PC-3 (cell line): ENCODE results near the gene DPH7. TPM values are rescaled to one million over a fixed set of nuclear protein-coding genes. Genes with fewer than 3 reads are reported as not detected.

ENCODE experiments used
- ATAC-seq: fragments of 200-7000 bp; cut with Tn5 transposase; 2 replicates; pipeline ENCODE4 v1.9.1; 2020; ENCODE audit warnings: mild to moderate bottlenecking, moderate library complexity
- BruUV-seq: library from RNA; stranded (reverse); fragments of 400-500 nt; replicated peaks from 2 replicates; lab custom pipeline; 2021; lab: Mats Ljungman, UMichigan
- CTCF ChIA-PET: fragments of 300-600 bp; sonication (Branson Sonifier 250); formaldehyde crosslinking; loops from one replicate; lab custom pipeline; 2022; ENCODE audit warnings: antibody characterized with exemption; lab: Charles Lee
- POLR2A ChIA-PET: fragments of 300-600 bp; sonication (Branson Sonifier 250); formaldehyde crosslinking; loops from one replicate; lab custom pipeline; 2022; ENCODE audit warnings: antibody characterized with exemption; ENCODE audit not compliant: unreplicated experiment; lab: Charles Lee
- DNase-seq: peaks from one replicate; pipeline ENCODE4 v3.0.0-alpha.2; 2015
- H2AFZ ChIP-seq: fragments of 300-600 bp; sonication (generic); 2 replicates; pipeline ENCODE4 v1.6.0; 2016; ENCODE audit warnings: antibody characterized with exemption, low read length
- H3F3A ChIP-seq: fragments of 300-600 bp; sonication (generic); one replicate; pipeline ENCODE4 v1.6.0; 2017; ENCODE audit warnings: antibody characterized with exemption, low read length, control low read depth, mild to moderate bottlenecking; ENCODE audit not compliant: unreplicated experiment
- H3K27ac ChIP-seq: fragments of 300-600 bp; sonication (generic); 2 replicates; pipeline ENCODE4 v1.5.1; 2016; ENCODE audit warnings: mild to moderate bottlenecking, low read length
- H3K27me3 ChIP-seq: fragments of 300-600 bp; sonication (generic); 2 replicates; pipeline ENCODE4 v1.6.1; 2016; ENCODE audit warnings: low read length, mixed read lengths
- H3K36me3 ChIP-seq: fragments of 300-600 bp; sonication (generic); 2 replicates; pipeline ENCODE4 v1.6.1; 2016; ENCODE audit warnings: low read depth, mixed run types, low read length, mixed read lengths
- H3K4me1 ChIP-seq: fragments of 300-600 bp; sonication (generic); 2 replicates; pipeline ENCODE4 v1.5.1; 2016; ENCODE audit warnings: low read length; ENCODE audit not compliant: insufficient read depth
- H3K4me2 ChIP-seq: fragments of 300-600 bp; sonication (generic); 2 replicates; pipeline ENCODE4 v1.6.0; 2016; ENCODE audit warnings: low read length
- H3K4me3 ChIP-seq: fragments of 300-600 bp; sonication (generic); 2 replicates; pipeline ENCODE4 v1.5.1; 2016; ENCODE audit warnings: mild to moderate bottlenecking, low read length, mixed read lengths
- H3K79me2 ChIP-seq: fragments of 300-600 bp; sonication (generic); 2 replicates; pipeline ENCODE4 v1.6.1; 2017; ENCODE audit warnings: low read length, mixed read lengths
- H3K9ac ChIP-seq: fragments of 300-600 bp; sonication (generic); 2 replicates; pipeline ENCODE4 v1.6.0; 2016; ENCODE audit warnings: mild to moderate bottlenecking, low read length
- H3K9me2 ChIP-seq: fragments of 300-600 bp; sonication (generic); replicated peaks from 2 replicates; pipeline ENCODE4 v1.6.1; 2016; ENCODE audit warnings: mixed run types, low read length, mixed read lengths
- H3K9me3 ChIP-seq: fragments of 300-600 bp; sonication (generic); 2 replicates; pipeline ENCODE4 v1.6.1; 2016; ENCODE audit warnings: low read length, mixed read lengths
- H4K20me1 ChIP-seq: fragments of 300-600 bp; sonication (generic); 2 replicates; pipeline ENCODE4 v1.6.1; 2016; ENCODE audit warnings: low read length, mixed read lengths
- EZH2 ChIP-seq: fragments of 300-600 bp; sonication (generic); IDR thresholded peaks from one replicate; pipeline ENCODE4 v1.6.1; 2017; ENCODE audit warnings: antibody characterized with exemption, mild to moderate bottlenecking, low read length; ENCODE audit not compliant: unreplicated experiment
- EZH2phosphoT487 ChIP-seq: fragments of 300-600 bp; sonication (generic); IDR thresholded peaks from 2 replicates; pipeline ENCODE4 v1.6.1; 2018; ENCODE audit warnings: mild to moderate bottlenecking, antibody characterized with exemption, low read length, borderline replicate concordance
- intact Hi-C: fragments of 100-400 bp; cut with micrococcal nuclease; formaldehyde crosslinking; loops from 2 replicates; pipeline ENCODE4 v1.9.0; 2023
- total RNA-seq: library from RNA; depleted of rRNA; stranded (reverse); fragments of >200 nt; gene quantifications from 2 replicates; pipeline ENCODE4 v1.2.3, GENCODE V29; 2014
- TF ChIP-seq, protein P1 (sequence below): fragments of 300-600 bp; sonication (generic); conservative IDR thresholded peaks from 2 replicates; pipeline ENCODE4 v1.5.1; 2017; ENCODE audit warnings: antibody characterized with exemption, low read depth, mild to moderate bottlenecking, low read length

Gene DPH7
- total RNA-seq, 1 experiment from 2014 or later: 35.1 TPM

DNA sequence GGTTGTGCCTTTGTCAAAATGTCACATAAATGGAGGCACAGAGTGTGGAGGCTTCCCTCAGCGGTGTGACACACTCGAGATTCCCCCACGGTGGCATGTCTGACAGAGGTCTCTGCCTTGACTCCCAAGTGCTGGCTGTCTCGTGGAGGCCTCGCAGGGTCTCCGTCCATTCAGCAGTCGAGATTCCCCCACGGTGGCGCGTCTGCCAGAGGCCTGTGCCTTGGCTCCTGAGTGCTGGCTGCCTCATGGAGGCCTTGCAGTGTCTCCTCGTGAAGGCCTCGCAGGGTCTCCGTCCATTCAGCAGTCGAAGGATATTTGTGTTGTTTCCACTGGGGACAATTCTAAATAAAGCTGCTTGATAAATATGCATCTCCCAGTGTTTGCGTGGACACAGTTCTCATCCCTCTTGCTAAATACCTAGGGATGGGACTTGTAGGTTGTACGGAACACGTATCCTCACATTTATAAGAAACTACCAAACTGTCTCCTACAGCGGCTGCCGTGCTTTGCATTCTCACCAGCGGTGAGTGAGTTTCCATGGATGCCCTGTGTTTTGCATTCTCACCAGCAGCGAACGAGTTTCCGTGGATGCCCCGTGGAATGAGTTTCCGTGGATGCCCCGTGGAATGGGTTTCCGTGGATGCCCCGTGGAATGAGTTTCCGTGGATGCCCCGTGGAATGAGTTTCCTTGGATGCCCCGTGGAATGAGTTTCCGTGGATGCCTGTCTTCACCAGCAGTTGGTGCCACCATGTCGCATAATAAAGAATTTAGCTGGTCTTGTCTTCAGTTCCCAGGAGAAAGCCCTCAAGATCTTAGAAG is 54.4 kb downstream of the DPH7 start:
- Histone ChIP-seq H3K9me3 (no peaks in the 10 kb centered on the region), H3F3A (no peaks in the 10 kb centered on the region), H3K27ac (no peak overlapping the region), H3K36me3 (no peaks in the 10 kb centered on the region), H3K4me1 (no peaks in the 10 kb centered on the region), H4K20me1 (no peaks in the 10 kb centered on the region), H3K9ac (no peak overlapping the region), H2AFZ (no peak overlapping the region), H3K79me2 (no peaks in the 10 kb centered on the region), H3K4me3 (no peak overlapping the region), H3K27me3 (no peaks in the 10 kb centered on the region), H3K9me2 (no peaks in the 10 kb centered on the region), H3K4me2 (no peak overlapping the region)
- no TSS peak for BruUV-seq
- DNase-seq (no peak), ATAC-seq (no peak)
- TF ChIP-seq EZH2: no peak
- POLR2A ChIA-PET: no interaction called here
- intact Hi-C loops: no loop called here
- CTCF ChIA-PET: interaction anchor here (0.6 kb wide), 1 partner anchor 397 kb away, joined by 3 read pairs; no protein-coding TSS in a partner anchor

- Histone ChIP-seq H2AFZ (no peak overlapping the region), H3F3A (no peaks in the 10 kb centered on the region), H3K9me3 (no peaks in the 10 kb centered on the region), H3K27ac (no peak overlapping the region), H3K27me3 (no peaks in the 10 kb centered on the region), H3K4me1 (no peaks in the 10 kb centered on the region), H3K79me2 (no peaks in the 10 kb centered on the region), H3K9me2 (no peaks in the 10 kb centered on the region), H4K20me1 (no peaks in the 10 kb centered on the region), H3K36me3 (no peaks in the 10 kb centered on the region), H3K4me2 (no peak overlapping the region), H3K4me3 (no peak overlapping the region), H3K9ac (no peak overlapping the region)
- TF ChIP-seq EZH2phosphoT487: no peak
- no TSS peak for BruUV-seq
- DNase-seq: no peak
- no peak for ATAC-seq
- ChIA-PET CTCF (no interaction called here), POLR2A (no interaction called here)
- intact Hi-C loops: no loop called here
Observed at GRCh38 chr9:137522746-137523455, 55.8 kb downstream of the DPH7 start.

- Histone ChIP-seq H3K36me3 (no peaks in the 10 kb centered on the region), H3K27me3 (no peaks in the 10 kb centered on the region), H4K20me1 (no peaks in the 10 kb centered on the region), H3K4me2 (no peak overlapping the region), H3K4me1 (no peaks in the 10 kb centered on the region), H3K27ac (no peak overlapping the region), H3F3A (no peaks in the 10 kb centered on the region), H3K9me2 (no peaks in the 10 kb centered on the region), H3K9ac (no peak overlapping the region), H2AFZ (no peak overlapping the region), H3K79me2 (no peaks in the 10 kb centered on the region), H3K9me3 (no peaks in the 10 kb centered on the region), H3K4me3 (no peak overlapping the region)
- intact Hi-C loops: no loop called here
- no TSS peak for BruUV-seq
- DNase-seq: no peak
- ChIA-PET POLR2A (no interaction called here), CTCF (no interaction called here)
- ATAC-seq: no peak
- TF ChIP-seq EZH2 (no peak), EZH2phosphoT487 (no peak)
- TF ChIP-seq, protein P1, sequence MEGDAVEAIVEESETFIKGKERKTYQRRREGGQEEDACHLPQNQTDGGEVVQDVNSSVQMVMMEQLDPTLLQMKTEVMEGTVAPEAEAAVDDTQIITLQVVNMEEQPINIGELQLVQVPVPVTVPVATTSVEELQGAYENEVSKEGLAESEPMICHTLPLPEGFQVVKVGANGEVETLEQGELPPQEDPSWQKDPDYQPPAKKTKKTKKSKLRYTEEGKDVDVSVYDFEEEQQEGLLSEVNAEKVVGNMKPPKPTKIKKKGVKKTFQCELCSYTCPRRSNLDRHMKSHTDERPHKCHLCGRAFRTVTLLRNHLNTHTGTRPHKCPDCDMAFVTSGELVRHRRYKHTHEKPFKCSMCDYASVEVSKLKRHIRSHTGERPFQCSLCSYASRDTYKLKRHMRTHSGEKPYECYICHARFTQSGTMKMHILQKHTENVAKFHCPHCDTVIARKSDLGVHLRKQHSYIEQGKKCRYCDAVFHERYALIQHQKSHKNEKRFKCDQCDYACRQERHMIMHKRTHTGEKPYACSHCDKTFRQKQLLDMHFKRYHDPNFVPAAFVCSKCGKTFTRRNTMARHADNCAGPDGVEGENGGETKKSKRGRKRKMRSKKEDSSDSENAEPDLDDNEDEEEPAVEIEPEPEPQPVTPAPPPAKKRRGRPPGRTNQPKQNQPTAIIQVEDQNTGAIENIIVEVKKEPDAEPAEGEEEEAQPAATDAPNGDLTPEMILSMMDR: no peak
Observed at GRCh38 chr9:137521405-137521985, 57.2 kb downstream of the DPH7 start.
